ENCODE data around the gene DCLRE1C. TPM values are rescaled to one million over a fixed set of nuclear protein-coding genes. Genes with fewer than 3 reads are reported as not detected.
"Not testable (repeated sequence)": the region's sequence is repeated elsewhere in the genome, so short reads cannot be mapped to it uniquely, and the experiment has no call there.

Gene DCLRE1C
- total RNA-seq, 6 experiments from 2014 or later, result 4.6 to 6.8 (median 5.6) TPM

GRCh38 chr10:14949291-14949690 lies 4.6 kb downstream of the DCLRE1C start:
- no peak overlapping the region for H3K27ac Mint-ChIP-seq
- H3K9me3 Mint-ChIP-seq, result no peaks in the 10 kb centered on the region
- no peaks in the 10 kb centered on the region; the same call in 1 of the 2 replicates for H3K27me3 Mint-ChIP-seq (ENCODE audit: insufficient read depth)
- no peak overlapping the region for H3K4me3 Mint-ChIP-seq
- no peak for TF ChIP-seq CTCF (IDR thresholded peaks at IDR 0.05)
- H3K4me1 Mint-ChIP-seq (ENCODE audit: low read depth), result peaks cover 20% of the 10 kb centered on the region
- H3K36me3 Mint-ChIP-seq (ENCODE audit: low read depth), result peaks cover 12% of the 10 kb centered on the region; the same call in 1 of the 2 replicates
- DNase-seq, result no peak

- H3K9me3 Mint-ChIP-seq, result no peaks in the 10 kb centered on the region
- peaks cover 23% of the 10 kb centered on the region; the same call in 1 of the 2 replicates for H3K36me3 Mint-ChIP-seq (ENCODE audit: low read depth)
- H3K4me1 Mint-ChIP-seq (ENCODE audit: low read depth), result peaks cover 8% of the 10 kb centered on the region
- DNase-seq, result no peak
- H3K27me3 Mint-ChIP-seq (ENCODE audit: insufficient read depth), result no peaks in the 10 kb centered on the region; the same call in 1 of the 2 replicates
- H3K4me3 Mint-ChIP-seq, result no peak overlapping the region
- TF ChIP-seq CTCF (IDR thresholded peaks at IDR 0.05), result no peak
- no peak overlapping the region for H3K27ac Mint-ChIP-seq
Measured at GRCh38 chr10:14947268-14947667, 6.6 kb downstream of the DCLRE1C start.

- Mint-ChIP-seq H3K9me3 (no peaks in the 10 kb centered on the region), H3K27ac (no peak overlapping the region), H3K36me3 (ENCODE audit: low read depth) (peaks cover 25% of the 10 kb centered on the region; the same call in 1 of the 2 replicates), H3K27me3 (ENCODE audit: insufficient read depth) (no peaks in the 10 kb centered on the region; the same call in 1 of the 2 replicates), H3K4me3 (no peak overlapping the region), H3K4me1 (ENCODE audit: low read depth) (no peaks in the 10 kb centered on the region)
- TF ChIP-seq CTCF (IDR thresholded peaks at IDR 0.05), result no peak
- DNase-seq, result no peak
Measured at GRCh38 chr10:14945108-14945507, 8.8 kb downstream of the DCLRE1C start.

GRCh38 chr10:14942950-14943338 lies 11.0 kb downstream of the DCLRE1C start:
- not testable (repeated sequence) for H3K4me1 Mint-ChIP-seq (ENCODE audit: low read depth); H3K27me3 Mint-ChIP-seq (ENCODE audit: insufficient read depth); H3K9me3 Mint-ChIP-seq; DNase-seq; H3K27ac Mint-ChIP-seq; H3K4me3 Mint-ChIP-seq
- peaks cover 29% of the 10 kb centered on the region; the same call in 1 of the 2 replicates for H3K36me3 Mint-ChIP-seq (ENCODE audit: low read depth)

GRCh38 chr10:14942147-14942949 lies 11.5 kb downstream of the DCLRE1C start:
- peak overlapping the region; percentile 20; the same call in 1 of the 2 replicates for H3K27ac Mint-ChIP-seq
- not testable (repeated sequence) for H3K9me3 Mint-ChIP-seq; H3K4me3 Mint-ChIP-seq; H3K27me3 Mint-ChIP-seq (ENCODE audit: insufficient read depth); H3K4me1 Mint-ChIP-seq (ENCODE audit: low read depth); DNase-seq
- H3K36me3 Mint-ChIP-seq (ENCODE audit: low read depth), result peaks cover 28% of the 10 kb centered on the region; the same call in 1 of the 2 replicates

GRCh38 chr10:14938971-14939370 lies 14.9 kb downstream of the DCLRE1C start:
- H3K27me3 Mint-ChIP-seq (ENCODE audit: insufficient read depth), result not testable (repeated sequence)

GRCh38 chr10:14936584-14936983 lies 17.3 kb downstream of the DCLRE1C start:
- no peaks in the 10 kb centered on the region for H3K27me3 Mint-ChIP-seq (ENCODE audit: insufficient read depth)
- H3K4me3 Mint-ChIP-seq, result no peak overlapping the region
- H3K9me3 Mint-ChIP-seq, result no peaks in the 10 kb centered on the region
- H3K4me1 Mint-ChIP-seq (ENCODE audit: low read depth), result peaks cover 7% of the 10 kb centered on the region; the same call in 1 of the 2 replicates
- H3K36me3 Mint-ChIP-seq (ENCODE audit: low read depth), result peaks cover 28% of the 10 kb centered on the region; the same call in 1 of the 2 replicates
- TF ChIP-seq CTCF (IDR thresholded peaks at IDR 0.05), result no peak
- no peak for DNase-seq
- no peak overlapping the region; the same call in 1 of the 2 replicates for H3K27ac Mint-ChIP-seq

More at GRCh38 chr10:14938971-14939370, 14.9 kb downstream of the DCLRE1C start:
- not testable (repeated sequence) for H3K4me3 Mint-ChIP-seq; H3K9me3 Mint-ChIP-seq; H3K4me1 Mint-ChIP-seq (ENCODE audit: low read depth)
- DNase-seq, result peak; percentile 8
- Mint-ChIP-seq H3K27ac (peak overlapping the region; percentile 52; the same call in 1 of the 2 replicates), H3K36me3 (ENCODE audit: low read depth) (peaks cover 23% of the 10 kb centered on the region; the same call in 1 of the 2 replicates)
